IPS-20b (cell line): ENCODE results near the gene AMPD3.
"Not testable (repeated sequence)": the region's sequence is repeated elsewhere in the genome, so short reads cannot be mapped to it uniquely, and the experiment has no call there.

Experiments
- H3K27ac ChIP-seq: one replicate; pipeline ENCODE4 v1.5.1; 2013; ENCODE audit warnings: low read length
- H3K27me3 ChIP-seq: 2 replicates; pipeline ENCODE4 v1.6.1; 2013; ENCODE audit warnings: mild to moderate bottlenecking, low read length, inconsistent platforms; ENCODE audit not compliant: insufficient read depth
- H3K36me3 ChIP-seq: 2 replicates; pipeline ENCODE4 v1.6.1; 2013; ENCODE audit warnings: low read depth, mild to moderate bottlenecking, inconsistent platforms, low read length, moderate library complexity; ENCODE audit not compliant: insufficient read depth
- H3K4me1 ChIP-seq: 2 replicates; pipeline ENCODE4 v1.6.1; 2013; ENCODE audit warnings: mild to moderate bottlenecking, control low read depth, inconsistent platforms, low read length, moderate library complexity; ENCODE audit not compliant: insufficient read depth
- H3K4me3 ChIP-seq: 2 replicates; pipeline ENCODE4 v1.5.1; 2013; ENCODE audit warnings: mild to moderate bottlenecking, low read length, inconsistent platforms
- H3K9ac ChIP-seq: 2 replicates; pipeline ENCODE4 v1.6.1; 2013; ENCODE audit warnings: low read depth, mild to moderate bottlenecking, inconsistent platforms, low read length, moderate library complexity
- H3K9me3 ChIP-seq: 2 replicates; pipeline ENCODE4 v1.6.1; 2013; ENCODE audit warnings: mild to moderate bottlenecking, low read depth, low read length, inconsistent platforms; ENCODE audit not compliant: insufficient read depth

The AMPD3 gene

GRCh38 chr11:10415817-10416392 lies 39.2 kb upstream of the AMPD3 start:
- H3K27me3 ChIP-seq = no peaks in the 10 kb centered on the region
- no peak overlapping the region for H3K27ac ChIP-seq
- no peaks in the 10 kb centered on the region for H3K9me3 ChIP-seq
- H3K4me3 ChIP-seq = no peak overlapping the region
- no peak overlapping the region for H3K9ac ChIP-seq
- no peaks in the 10 kb centered on the region for H3K4me1 ChIP-seq
- no peaks in the 10 kb centered on the region for H3K36me3 ChIP-seq

GRCh38 chr11:10418259-10418949 lies 36.7 kb upstream of the AMPD3 start:
- H3K27me3 ChIP-seq = no peaks in the 10 kb centered on the region
- no peaks in the 10 kb centered on the region for H3K4me1 ChIP-seq
- no peak overlapping the region for H3K4me3 ChIP-seq
- H3K9ac ChIP-seq = no peak overlapping the region
- no peaks in the 10 kb centered on the region for H3K36me3 ChIP-seq
- H3K9me3 ChIP-seq = peaks cover 4% of the 10 kb centered on the region; the same call in 1 of the 2 replicates
- no peak overlapping the region for H3K27ac ChIP-seq

GRCh38 chr11:10418950-10419310 lies 36.1 kb upstream of the AMPD3 start:
- Histone ChIP-seq H3K9me3 (peaks cover 4% of the 10 kb centered on the region; the same call in 1 of the 2 replicates), H3K27ac (no peak overlapping the region), H3K27me3 (no peaks in the 10 kb centered on the region), H3K4me1 (no peaks in the 10 kb centered on the region), H3K9ac (no peak overlapping the region), H3K36me3 (no peaks in the 10 kb centered on the region), H3K4me3 (no peak overlapping the region)

GRCh38 chr11:10426475-10426874 lies 28.6 kb upstream of the AMPD3 start:
- Histone ChIP-seq H3K4me1 (no peaks in the 10 kb centered on the region), H3K9me3 (peaks cover 4% of the 10 kb centered on the region; the same call in 1 of the 2 replicates), H3K27me3 (no peaks in the 10 kb centered on the region)

GRCh38 chr11:10428453-10428852 lies 26.6 kb upstream of the AMPD3 start:
- H3K27ac ChIP-seq = no peak overlapping the region
- no peak overlapping the region for H3K9ac ChIP-seq
- H3K4me1 ChIP-seq = no peaks in the 10 kb centered on the region
- H3K27me3 ChIP-seq = no peaks in the 10 kb centered on the region
- H3K9me3 ChIP-seq = no peaks in the 10 kb centered on the region
- H3K36me3 ChIP-seq = no peaks in the 10 kb centered on the region
- no peak overlapping the region for H3K4me3 ChIP-seq

More at GRCh38 chr11:10426475-10426874, 28.6 kb upstream of the AMPD3 start:
- H3K27ac ChIP-seq = no peak overlapping the region
- H3K9ac ChIP-seq = no peak overlapping the region
- H3K4me3 ChIP-seq = no peak overlapping the region
- H3K36me3 ChIP-seq = no peaks in the 10 kb centered on the region

- H3K9me3 ChIP-seq = no peaks in the 10 kb centered on the region
- H3K9ac ChIP-seq = no peak overlapping the region
- no peaks in the 10 kb centered on the region for H3K36me3 ChIP-seq
- no peak overlapping the region for H3K27ac ChIP-seq
- no peaks in the 10 kb centered on the region for H3K27me3 ChIP-seq
- no peaks in the 10 kb centered on the region for H3K4me1 ChIP-seq
- H3K4me3 ChIP-seq = no peak overlapping the region
Measured at GRCh38 chr11:10429526-10429925, 25.5 kb upstream of the AMPD3 start.

GRCh38 chr11:10432493-10432892 lies 22.6 kb upstream of the AMPD3 start:
- Histone ChIP-seq H3K4me1 (no peaks in the 10 kb centered on the region), H3K27ac (no peak overlapping the region), H3K27me3 (no peaks in the 10 kb centered on the region), H3K36me3 (no peaks in the 10 kb centered on the region), H3K9me3 (no peaks in the 10 kb centered on the region), H3K4me3 (no peak overlapping the region), H3K9ac (no peak overlapping the region)

GRCh38 chr11:10432971-10433370 lies 22.1 kb upstream of the AMPD3 start:
- H3K36me3 ChIP-seq = no peaks in the 10 kb centered on the region
- no peaks in the 10 kb centered on the region for H3K4me1 ChIP-seq
- no peak overlapping the region for H3K9ac ChIP-seq
- no peak overlapping the region for H3K4me3 ChIP-seq
- H3K9me3 ChIP-seq = no peaks in the 10 kb centered on the region
- H3K27ac ChIP-seq = no peak overlapping the region
- H3K27me3 ChIP-seq = no peaks in the 10 kb centered on the region

GRCh38 chr11:10436224-10436623 lies 18.8 kb upstream of the AMPD3 start:
- Histone ChIP-seq H3K4me3 (no peak overlapping the region), H3K4me1 (no peaks in the 10 kb centered on the region), H3K9me3 (no peaks in the 10 kb centered on the region), H3K27ac (no peak overlapping the region), H3K27me3 (no peaks in the 10 kb centered on the region), H3K36me3 (no peaks in the 10 kb centered on the region), H3K9ac (no peak overlapping the region)

- H3K4me3 ChIP-seq, H3K9me3 ChIP-seq, H3K27ac ChIP-seq, H3K27me3 ChIP-seq, H3K36me3 ChIP-seq, H3K4me1 ChIP-seq, H3K9ac ChIP-seq: not testable (repeated sequence)
Measured at GRCh38 chr11:10436683-10437082, 18.4 kb upstream of the AMPD3 start.

- Histone ChIP-seq H3K27me3 (no peaks in the 10 kb centered on the region), H3K36me3 (no peaks in the 10 kb centered on the region), H3K27ac (no peak overlapping the region), H3K4me3 (no peak overlapping the region), H3K4me1 (no peaks in the 10 kb centered on the region), H3K9me3 (no peaks in the 10 kb centered on the region), H3K9ac (no peak overlapping the region)
Measured at GRCh38 chr11:10438458-10438857, 16.6 kb upstream of the AMPD3 start.

- Histone ChIP-seq H3K4me3 (no peak overlapping the region), H3K4me1 (no peaks in the 10 kb centered on the region), H3K36me3 (no peaks in the 10 kb centered on the region), H3K27ac (no peak overlapping the region), H3K9ac (no peak overlapping the region), H3K27me3 (no peaks in the 10 kb centered on the region), H3K9me3 (no peaks in the 10 kb centered on the region)
Measured at GRCh38 chr11:10439351-10439750, 15.7 kb upstream of the AMPD3 start.
